Measurements from ENCODE around the gene MED12L. TPM values are rescaled to one million over a fixed set of nuclear protein-coding genes. Genes with fewer than 3 reads are reported as not detected.

The MED12L gene
- total RNA-seq, 1 donor from 2014 or later = 0.43 TPM

GRCh38 chr3:151276687-151277042 is 191.2 kb downstream of the MED12L start:
- Histone ChIP-seq H3K9me3 (no peaks in the 10 kb centered on the region), H3K4me3 (no peak overlapping the region), H3K27me3 (no peaks in the 10 kb centered on the region), H3K36me3 (no peaks in the 10 kb centered on the region), H3K4me1 (no peaks in the 10 kb centered on the region), H3K27ac (no peak overlapping the region)
- no peak for DNase-seq (ENCODE audit: low spot score in 2 of 2)
- TF ChIP-seq CTCF (IDR thresholded peaks at IDR 0.05) = no peak
- intact Hi-C loops (cut with DNase I) = no loop called here

GRCh38 chr3:151278230-151278629 is 192.8 kb downstream of the MED12L start, which contains the start of gene P2RY14:
P2RY14 (minus strand) TSS chr3:151278542; CDS start chr3:151214316, 64,226 bp downstream.
- Histone ChIP-seq H3K36me3 (no peaks in the 10 kb centered on the region), H3K9me3 (no peaks in the 10 kb centered on the region), H3K27ac (no peak within 1 kb of the TSS), H3K4me1 (no peaks in the 10 kb centered on the region), H3K4me3 (no peak within 1 kb of the TSS), H3K27me3 (no peaks in the 10 kb centered on the region)
- TF ChIP-seq CTCF (IDR thresholded peaks at IDR 0.05) = no peak
- no peak for DNase-seq (ENCODE audit: low spot score in 2 of 2)
- intact Hi-C loops (cut with DNase I) = no loop called here

- intact Hi-C loops (cut with DNase I) = loop anchor here (1.0 to 2.0 kb wide), 2 partner anchors 113 to 493 kb away; no protein-coding TSS in a partner anchor
- no peaks in the 10 kb centered on the region for H3K9me3 ChIP-seq
- peaks cover 0 to 2% of the 10 kb centered on the region in 2 donors for H3K4me1 ChIP-seq
- H3K36me3 ChIP-seq = no peaks in the 10 kb centered on the region
- no peaks in the 10 kb centered on the region for H3K27me3 ChIP-seq
- no peak overlapping the region for H3K4me3 ChIP-seq
- no peak overlapping the region for H3K27ac ChIP-seq
- no peak for DNase-seq (ENCODE audit: low spot score in 2 of 2)
- TF ChIP-seq CTCF (IDR thresholded peaks at IDR 0.05) = no peak
These were observed 196.3 kb downstream of the MED12L start for GRCh38 chr3:151281671-151282324.

GRCh38 chr3:151282921-151283320 is 197.5 kb downstream of the MED12L start:
- Histone ChIP-seq H3K4me1 (peaks cover 0 to 2% of the 10 kb centered on the region in 2 donors), H3K27me3 (no peaks in the 10 kb centered on the region), H3K9me3 (no peaks in the 10 kb centered on the region), H3K27ac (no peak overlapping the region), H3K36me3 (no peaks in the 10 kb centered on the region), H3K4me3 (no peak overlapping the region)
- no peak for DNase-seq (ENCODE audit: low spot score in 2 of 2)
- TF ChIP-seq CTCF (IDR thresholded peaks at IDR 0.05) = peak; percentile 51 to 72 (median 68)
- intact Hi-C loops (cut with DNase I) = loop anchor here (1.0 to 2.0 kb wide), 3 partner anchors 56 to 494 kb away; no protein-coding TSS in a partner anchor

- H3K4me3 ChIP-seq = no peak overlapping the region
- H3K27ac ChIP-seq = no peak overlapping the region
- H3K4me1 ChIP-seq = peaks cover 0 to 2% of the 10 kb centered on the region in 2 donors
- no peak for DNase-seq (ENCODE audit: low spot score in 2 of 2)
- TF ChIP-seq CTCF (IDR thresholded peaks at IDR 0.05) = no peak
- no peaks in the 10 kb centered on the region for H3K9me3 ChIP-seq
- no peaks in the 10 kb centered on the region for H3K27me3 ChIP-seq
- intact Hi-C loops (cut with DNase I) = loop anchor here (1.0 to 2.0 kb wide), 2 partner anchors 56 to 495 kb away; no protein-coding TSS in a partner anchor
- no peaks in the 10 kb centered on the region for H3K36me3 ChIP-seq
These were observed 197.9 kb downstream of the MED12L start for GRCh38 chr3:151283387-151283786.
